ENCODE measurements around the gene CS.

Gene CS

DNA sequence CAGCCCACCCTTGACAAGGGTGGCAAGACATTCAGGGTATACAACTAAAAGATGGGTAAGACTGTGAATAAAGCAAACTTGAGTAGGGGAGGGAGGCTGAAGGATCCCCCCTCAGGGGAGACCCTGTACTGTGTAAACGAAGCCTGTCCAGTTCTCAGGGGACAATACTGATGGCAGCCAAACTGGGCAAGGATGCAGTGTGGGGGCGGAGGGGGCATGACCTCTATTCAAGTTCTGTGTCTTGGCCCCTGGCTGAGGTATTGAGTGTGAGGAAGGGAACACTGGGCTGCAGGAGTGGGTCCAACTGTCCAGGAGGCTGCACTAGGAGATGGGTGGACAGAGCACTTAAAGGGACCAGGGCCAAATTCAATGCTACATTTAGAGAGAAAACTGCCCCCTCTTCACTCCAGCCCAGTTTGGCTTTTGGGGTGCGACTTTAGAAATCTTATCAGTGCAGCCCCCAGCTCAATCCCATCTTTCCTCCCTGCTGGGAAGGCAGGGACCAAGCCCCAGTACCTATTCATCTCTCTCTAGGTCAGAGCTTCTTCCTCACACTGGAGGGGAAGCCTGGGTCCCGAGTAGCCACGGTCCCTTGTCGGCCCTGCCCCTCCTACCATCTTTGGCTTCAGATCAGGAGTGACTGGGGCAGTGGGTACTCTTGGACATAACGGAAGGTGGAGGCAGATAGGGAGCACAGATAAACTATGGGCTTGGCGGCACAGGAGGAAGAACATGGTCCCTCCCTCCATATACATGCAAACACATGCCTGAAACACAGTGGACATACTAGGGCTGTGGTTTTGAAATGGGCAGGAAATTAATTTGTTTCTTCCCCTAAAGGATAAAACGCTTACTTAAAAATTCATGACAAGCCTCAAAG, 58.5 kb downstream of the CS start:
- no peak overlapping the region for H3K4me3 ChIP-seq (replicated peaks; ENCODE audit: low read depth, low read length)
- no peak for DNase-seq (ENCODE audit: extremely low read depth, low read depth)
- no peak for TF ChIP-seq CTCF (IDR thresholded peaks at IDR 0.05; ENCODE audit: low read depth, low read length, missing control alignments)

GRCh38 chr12:56237552-56237951, 62.6 kb downstream of the CS start:
- no peak for TF ChIP-seq CTCF (IDR thresholded peaks at IDR 0.05; ENCODE audit: low read depth, low read length, missing control alignments)
- no peak for DNase-seq (ENCODE audit: extremely low read depth, low read depth)
- H3K4me3 ChIP-seq (replicated peaks; ENCODE audit: low read depth, low read length) = no peak overlapping the region

DNA sequence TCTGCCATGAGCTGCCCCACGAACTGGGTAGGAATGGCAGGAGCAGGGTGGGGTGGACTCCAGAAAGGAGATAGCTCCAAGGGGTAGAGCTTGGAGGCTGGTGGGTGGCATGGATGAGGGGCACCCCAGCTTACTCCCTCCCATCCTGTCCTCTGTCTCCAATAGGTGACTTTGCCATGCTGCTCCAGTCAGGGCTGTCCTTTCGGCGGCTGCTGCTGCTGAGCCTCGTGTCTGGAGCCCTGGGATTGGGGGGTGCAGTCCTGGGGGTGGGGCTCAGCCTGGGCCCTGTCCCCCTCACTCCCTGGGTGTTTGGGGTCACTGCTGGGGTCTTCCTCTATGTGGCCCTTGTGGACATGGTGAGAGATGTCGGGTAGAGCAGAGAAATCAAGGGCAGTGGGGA, 63.1 kb downstream of the CS start:
- DNase-seq (ENCODE audit: extremely low read depth, low read depth) = no peak
- TF ChIP-seq CTCF (IDR thresholded peaks at IDR 0.05; ENCODE audit: low read depth, low read length, missing control alignments) = no peak
- no peak overlapping the region for H3K4me3 ChIP-seq (replicated peaks; ENCODE audit: low read depth, low read length)

DNA sequence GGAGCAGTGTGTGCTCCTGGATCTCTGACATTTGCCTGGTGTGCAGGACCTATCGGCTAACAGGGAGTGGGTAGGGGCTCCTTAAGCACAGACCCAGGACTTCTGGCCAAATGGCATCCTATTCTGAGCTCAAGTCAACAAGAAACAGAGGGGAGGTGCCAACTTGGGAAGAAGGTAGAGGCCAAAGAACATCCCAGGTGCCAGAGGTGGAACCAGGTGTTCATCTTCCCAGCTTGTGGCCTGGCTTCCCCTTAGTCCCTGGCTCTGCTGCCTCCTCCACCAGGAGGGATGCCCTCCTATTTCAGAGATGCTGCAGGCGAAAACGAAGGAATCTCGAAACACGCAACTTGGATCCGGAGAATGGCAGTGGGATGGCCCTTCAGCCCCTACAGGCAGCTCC, 64.0 kb downstream of the CS start:
- no peak for DNase-seq (ENCODE audit: extremely low read depth, low read depth)

DNA sequence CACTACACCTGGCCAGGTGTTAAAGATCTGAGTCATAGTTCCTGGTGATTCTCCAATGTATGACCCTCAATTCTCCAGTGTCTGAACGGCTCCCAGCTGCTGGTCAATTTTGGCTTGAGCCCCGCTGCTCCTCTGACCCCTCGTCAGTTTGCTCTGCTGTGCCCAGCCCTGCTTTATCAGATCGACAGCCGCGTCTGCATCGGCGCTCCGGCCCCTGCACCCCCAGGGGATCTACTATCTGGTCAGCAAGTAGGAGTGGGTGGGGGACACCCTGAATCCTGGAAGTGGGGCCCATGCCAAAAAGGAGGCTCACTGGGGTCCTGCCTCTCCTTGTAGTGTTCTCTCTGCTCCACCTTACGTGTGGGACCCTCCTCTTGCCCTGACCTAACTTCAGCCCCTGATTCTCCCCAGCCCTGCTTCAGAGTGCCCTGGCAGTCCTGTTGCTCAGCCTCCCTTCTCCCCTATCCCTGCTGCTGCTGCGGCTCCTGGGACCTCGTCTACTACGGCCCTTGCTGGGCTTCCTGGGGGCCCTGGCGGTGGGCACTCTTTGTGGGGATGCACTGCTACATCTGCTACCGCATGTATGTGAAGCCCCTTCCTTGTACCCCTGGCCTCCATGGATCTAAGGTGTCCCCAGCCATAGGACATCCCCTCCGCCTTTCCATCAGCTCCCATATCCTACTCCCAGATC, 65.2 kb downstream of the CS start:
- DNase-seq (ENCODE audit: extremely low read depth, low read depth) = no peak
- H3K4me3 ChIP-seq (replicated peaks; ENCODE audit: low read depth, low read length) = no peak overlapping the region
- no peak for TF ChIP-seq CTCF (IDR thresholded peaks at IDR 0.05; ENCODE audit: low read depth, low read length, missing control alignments)

More for the DNA sequence above, 64.0 kb downstream of the CS start:
- TF ChIP-seq CTCF (IDR thresholded peaks at IDR 0.05; ENCODE audit: low read depth, low read length, missing control alignments) = no peak
- H3K4me3 ChIP-seq (replicated peaks; ENCODE audit: low read depth, low read length) = no peak overlapping the region

GRCh38 chr12:56231184-56231582, 68.9 kb downstream of the CS start:
- no peak overlapping the region for H3K4me3 ChIP-seq (replicated peaks; ENCODE audit: low read depth, low read length)
- TF ChIP-seq CTCF (IDR thresholded peaks at IDR 0.05; ENCODE audit: low read depth, low read length, missing control alignments) = no peak
- DNase-seq (ENCODE audit: extremely low read depth, low read depth) = no peak
